ENCODE measurements around the gene SRBD1. TPM values are rescaled to one million over a fixed set of nuclear protein-coding genes. Genes with fewer than 3 reads are reported as not detected.
"Not testable (repeated sequence)": the region's sequence is repeated elsewhere in the genome, so short reads cannot be mapped to it uniquely, and the experiment has no call there.

The SRBD1 gene
- total and polyA plus RNA-seq, 2 experiments from 2014 or later = 27.4 to 46.3 TPM

GRCh38 chr2:45433363-45433762 lies 177.7 kb downstream of the SRBD1 start:
- H3K4me1 Mint-ChIP-seq = peaks cover 12% of the 10 kb centered on the region
- no peak for DNase-seq (ENCODE audit: low spot score)

GRCh38 chr2:45432406-45432805 lies 178.7 kb downstream of the SRBD1 start:
- H3K9me3 Mint-ChIP-seq = peaks cover 27% of the 10 kb centered on the region; the same call in 2 of the 3 replicates
- Histone ChIP-seq H3K36me3 (ENCODE audit: insufficient read depth) (no peaks in the 10 kb centered on the region), H3K27me3 (ENCODE audit: insufficient read depth) (no peaks in the 10 kb centered on the region), H3K4me3 (no peak overlapping the region), H3K79me2 (replicated peaks; ENCODE audit: insufficient read depth) (peaks cover 10% of the 10 kb centered on the region), H3F3A (replicated peaks; ENCODE audit: low read depth) (no peaks in the 10 kb centered on the region), H3K9me2 (ENCODE audit: insufficient read depth) (no peaks in the 10 kb centered on the region), H3K4me2 (no peak overlapping the region), H4K20me1 (replicated peaks; ENCODE audit: insufficient read depth) (no peaks in the 10 kb centered on the region), H2AFZ (no peak overlapping the region), H3K4me1 (ENCODE audit: insufficient read depth) (peaks cover 16% of the 10 kb centered on the region), H3K27ac (ENCODE audit: low read depth) (no peak overlapping the region)
- H3K36me3 Mint-ChIP-seq (ENCODE audit: low read depth) = peaks cover 47% of the 10 kb centered on the region
- no peak overlapping the region for H3K27ac Mint-ChIP-seq
- H3K27me3 Mint-ChIP-seq (ENCODE audit: insufficient read depth, low read depth, poor library complexity) = peaks cover 2% of the 10 kb centered on the region
- no peak for DNase-seq (ENCODE audit: low spot score)
- TF ChIP-seq ZNF331 (CRISPR knock-in tag; IDR thresholded peaks at IDR 0.05; ENCODE audit: low read depth) = no peak
- TF ChIP-seq ZNF114 (CRISPR knock-in tag; IDR thresholded peaks at IDR 0.05) = no peak
- no peak for TF ChIP-seq STAT1 (IDR thresholded peaks at IDR 0.05; ENCODE audit: unreplicated experiment)
- TF ChIP-seq JUNB (IDR thresholded peaks at IDR 0.05; ENCODE audit: unreplicated experiment) = no peak
- TF ChIP-seq ZNF462 (CRISPR knock-in tag; IDR thresholded peaks at IDR 0.05) = no peak
- no peak for TF ChIP-seq EZH2phosphoT487 (IDR thresholded peaks at IDR 0.05; ENCODE audit: unreplicated experiment)
- TF ChIP-seq CREB1 (CRISPR knock-in tag; IDR thresholded peaks at IDR 0.05; ENCODE audit: low read depth) = no peak
- TF ChIP-seq ETS1 (IDR thresholded peaks at IDR 0.05) = no peak
- no peak for TF ChIP-seq POLR2AphosphoS5 (IDR thresholded peaks at IDR 0.05; ENCODE audit: low read depth)
- no peak for TF ChIP-seq NANOG (IDR thresholded peaks at IDR 0.05; ENCODE audit: borderline replicate concordance)
- peaks cover 12% of the 10 kb centered on the region for H3K4me1 Mint-ChIP-seq
- no peak overlapping the region for H3K4me3 Mint-ChIP-seq
- ATAC-seq = no peak

More at GRCh38 chr2:45433363-45433762, 177.7 kb downstream of the SRBD1 start:
- H3K4me2 ChIP-seq = no peak overlapping the region
- peaks cover 10% of the 10 kb centered on the region for H3K79me2 ChIP-seq (replicated peaks; ENCODE audit: insufficient read depth)
- H3K4me3 ChIP-seq = no peak overlapping the region
- no peak overlapping the region for H3K4me3 Mint-ChIP-seq
- no peaks in the 10 kb centered on the region for H3K36me3 ChIP-seq (ENCODE audit: insufficient read depth)
- H3K27me3 Mint-ChIP-seq (ENCODE audit: insufficient read depth, low read depth, poor library complexity) = peaks cover 3% of the 10 kb centered on the region
- no peaks in the 10 kb centered on the region for H3K9me2 ChIP-seq (ENCODE audit: insufficient read depth)
- H4K20me1 ChIP-seq (replicated peaks; ENCODE audit: insufficient read depth) = no peaks in the 10 kb centered on the region
- H3K4me1 ChIP-seq (ENCODE audit: insufficient read depth) = peaks cover 16% of the 10 kb centered on the region
- H3F3A ChIP-seq (replicated peaks; ENCODE audit: low read depth) = no peaks in the 10 kb centered on the region
- TF ChIP-seq STAT1 (IDR thresholded peaks at IDR 0.05; ENCODE audit: unreplicated experiment) = no peak
- H3K27ac ChIP-seq (ENCODE audit: low read depth) = no peak overlapping the region
- H3K27ac Mint-ChIP-seq = no peak overlapping the region
- H3K9me3 Mint-ChIP-seq = peaks cover 29% of the 10 kb centered on the region; the same call in 2 of the 3 replicates
- no peaks in the 10 kb centered on the region for H3K27me3 ChIP-seq (ENCODE audit: insufficient read depth)
- H3K36me3 Mint-ChIP-seq (ENCODE audit: low read depth) = peaks cover 54% of the 10 kb centered on the region
- H2AFZ ChIP-seq = no peak overlapping the region
- no peak for ATAC-seq

- H3K27me3 Mint-ChIP-seq (ENCODE audit: insufficient read depth, low read depth, poor library complexity); DNase-seq (ENCODE audit: low spot score); H3K4me2 ChIP-seq; H2AFZ ChIP-seq; H3K27ac Mint-ChIP-seq; H3K27me3 ChIP-seq (ENCODE audit: insufficient read depth); H3F3A ChIP-seq (replicated peaks; ENCODE audit: low read depth); H3K27ac ChIP-seq (ENCODE audit: low read depth); H3K4me1 Mint-ChIP-seq; H4K20me1 ChIP-seq (replicated peaks; ENCODE audit: insufficient read depth); ATAC-seq; H3K36me3 ChIP-seq (ENCODE audit: insufficient read depth); H3K4me1 ChIP-seq (ENCODE audit: insufficient read depth); H3K4me3 ChIP-seq; H3K4me3 Mint-ChIP-seq; H3K9me2 ChIP-seq (ENCODE audit: insufficient read depth); H3K79me2 ChIP-seq (replicated peaks; ENCODE audit: insufficient read depth): not testable (repeated sequence)
- Mint-ChIP-seq H3K9me3 (peaks cover 15% of the 10 kb centered on the region; the same call in 2 of the 3 replicates), H3K36me3 (ENCODE audit: low read depth) (peaks cover 27% of the 10 kb centered on the region)
Observed at GRCh38 chr2:45426025-45426424, 185.0 kb downstream of the SRBD1 start.
